H9 (cell line): ENCODE results near the gene SLC16A14. TPM values are rescaled to one million over a fixed set of nuclear protein-coding genes. Genes with fewer than 3 reads are reported as not detected.

Source experiments
- DNase-seq: peaks from one replicate; pipeline ENCODE4 v3.0.0-alpha.2; 2017
- H2AFZ ChIP-seq: one replicate; pipeline ENCODE4 v1.6.1; 2013; ENCODE audit warnings: mild to moderate bottlenecking, low read length, control low read depth, moderate library complexity
- H2AK5ac ChIP-seq: 2 replicates; pipeline ENCODE4 v1.6.1; 2013; ENCODE audit warnings: low read length, control low read depth, mixed read lengths; ENCODE audit not compliant: insufficient read length
- H2BK120ac ChIP-seq: one replicate; pipeline ENCODE4 v1.6.1; 2013; ENCODE audit warnings: low read depth, mild to moderate bottlenecking, low read length, control low read depth, inconsistent platforms; ENCODE audit not compliant: poor library complexity, severe bottlenecking
- H2BK12ac ChIP-seq: 2 replicates; pipeline ENCODE4 v1.6.1; 2013; ENCODE audit warnings: low read length, control low read depth, mixed read lengths, low read depth; ENCODE audit not compliant: insufficient read length
- H2BK15ac ChIP-seq: 2 replicates; pipeline ENCODE4 v1.6.1; 2013; ENCODE audit warnings: low read depth, low read length, control low read depth
- H2BK20ac ChIP-seq: one replicate; pipeline ENCODE4 v1.6.1; 2013; ENCODE audit warnings: low read depth, mild to moderate bottlenecking, low read length, control low read depth, inconsistent platforms; ENCODE audit not compliant: poor library complexity, severe bottlenecking
- H2BK5ac ChIP-seq: 2 replicates; pipeline ENCODE4 v1.6.1; 2013; ENCODE audit warnings: low read length, control low read depth, mixed read lengths; ENCODE audit not compliant: insufficient read length
- H3K14ac ChIP-seq: 2 replicates; pipeline ENCODE4 v1.6.1; 2013; ENCODE audit warnings: low read length, control low read depth; ENCODE audit not compliant: insufficient read depth
- H3K18ac ChIP-seq: 2 replicates; pipeline ENCODE4 v1.6.1; 2013; ENCODE audit warnings: low read depth, mild to moderate bottlenecking, mixed read lengths, low read length, control low read depth; ENCODE audit not compliant: insufficient read length
- H3K23ac ChIP-seq: 2 replicates; pipeline ENCODE4 v1.6.1; 2013; ENCODE audit warnings: low read length, control low read depth, mixed read lengths, low read depth; ENCODE audit not compliant: insufficient read length
- H3K23me2 ChIP-seq: 2 replicates; pipeline ENCODE4 v1.6.1; 2013; ENCODE audit warnings: low read depth, mild to moderate bottlenecking, mixed read lengths, low read length, control low read depth; ENCODE audit not compliant: insufficient read length, poor library complexity, severe bottlenecking
- H3K27ac ChIP-seq: 2 replicates; pipeline ENCODE4 v1.5.1; 2013; ENCODE audit warnings: low read length, control low read depth, mixed read lengths, low read depth; ENCODE audit not compliant: insufficient read length
- H3K27me3 ChIP-seq: 2 replicates; pipeline ENCODE4 v1.6.1; 2013; ENCODE audit warnings: low read length, control low read depth, inconsistent platforms; ENCODE audit not compliant: insufficient read depth
- H3K4ac ChIP-seq: 2 replicates; pipeline ENCODE4 v1.6.1; 2013; ENCODE audit warnings: low read depth, mild to moderate bottlenecking, control low read depth, inconsistent platforms, low read length, moderate library complexity
- H3K4me1 ChIP-seq: 2 replicates; pipeline ENCODE4 v1.6.1; 2013; ENCODE audit warnings: low read length, control low read depth, inconsistent platforms; ENCODE audit not compliant: insufficient read depth
- H3K4me2 ChIP-seq: 2 replicates; pipeline ENCODE4 v1.6.1; 2013; ENCODE audit warnings: low read length, control low read depth, mixed read lengths; ENCODE audit not compliant: insufficient read length, insufficient read depth
- H3K56ac ChIP-seq: 2 replicates; pipeline ENCODE4 v1.6.1; 2013; ENCODE audit warnings: low read depth, mild to moderate bottlenecking, mixed read lengths, low read length, control low read depth; ENCODE audit not compliant: insufficient read length
- H3K79me1 ChIP-seq: 2 replicates; pipeline ENCODE4 v1.6.1; 2013; ENCODE audit warnings: low read depth, mild to moderate bottlenecking, moderate library complexity, low read length, control low read depth, inconsistent platforms; ENCODE audit not compliant: insufficient read depth, poor library complexity, severe bottlenecking
- H3K79me2 ChIP-seq: 2 replicates; pipeline ENCODE4 v1.6.1; 2013; ENCODE audit warnings: low read length, control low read depth, inconsistent platforms; ENCODE audit not compliant: insufficient read depth
- H3K9ac ChIP-seq: 2 replicates; pipeline ENCODE4 v1.6.1; 2013; ENCODE audit warnings: low read length, control low read depth, mixed read lengths; ENCODE audit not compliant: insufficient read length; ENCODE audit errors: extremely low read depth
- H3K9me3 ChIP-seq: one replicate; pipeline ENCODE4 v1.6.1; 2013; ENCODE audit warnings: low read depth, low read length, inconsistent platforms; ENCODE audit not compliant: control insufficient read depth
- H3T11ph ChIP-seq: one replicate; pipeline ENCODE4 v1.6.1; 2013; ENCODE audit warnings: mild to moderate bottlenecking, low read length, control low read depth, inconsistent platforms
- H4K20me1 ChIP-seq: one replicate; pipeline ENCODE4 v1.6.1; 2013; ENCODE audit not compliant: control insufficient read depth, insufficient read length, insufficient read depth
- H4K5ac ChIP-seq: 2 replicates; pipeline ENCODE4 v1.6.1; 2013; ENCODE audit warnings: low read depth, mild to moderate bottlenecking, mixed read lengths, low read length, control low read depth; ENCODE audit not compliant: insufficient read length
- H4K8ac ChIP-seq: replicated peaks from 2 replicates; pipeline ENCODE4 v1.6.1; 2013; ENCODE audit warnings: low read length, control low read depth, mixed read lengths, low read depth; ENCODE audit not compliant: insufficient read length
- H4K91ac ChIP-seq: 2 replicates; pipeline ENCODE4 v1.6.1; 2013; ENCODE audit warnings: low read depth, mild to moderate bottlenecking, moderate library complexity, mixed read lengths, low read length, control low read depth; ENCODE audit not compliant: insufficient read length
- H3K27ac Mint-ChIP-seq, 3 experiments: 2 replicates in 2 of 3; 3 replicates in 1 of 3; pipeline ENCODE4 v1.8.0; 2020 to 2021; ENCODE audit warnings: mixed read lengths in 3 of 3, mild to moderate bottlenecking in 1 of 3, moderate library complexity in 1 of 3
- H3K27me3 Mint-ChIP-seq: 2 replicates; pipeline ENCODE4 v1.8.0; 2021; ENCODE audit warnings: low read depth, mild to moderate bottlenecking, moderate library complexity, mixed read lengths
- H3K36me3 Mint-ChIP-seq, 3 experiments: 2 replicates in 2 of 3; 3 replicates in 1 of 3; pipeline ENCODE4 v1.8.0; 2020 to 2021; ENCODE audit warnings: low read depth in 3 of 3, mixed read lengths in 3 of 3; ENCODE audit not compliant: insufficient read depth in 1 of 3
- H3K4me1 Mint-ChIP-seq, 2 experiments: 2 replicates each; pipeline ENCODE4 v1.8.0; 2020; ENCODE audit warnings: mixed read lengths in 2 of 2
- H3K4me3 Mint-ChIP-seq, 2 experiments: 2 replicates in 1 of 2; 3 replicates in 1 of 2; pipeline ENCODE4 v1.8.0; 2020 to 2021; ENCODE audit warnings: mild to moderate bottlenecking in 2 of 2, mixed read lengths in 2 of 2, moderate library complexity in 1 of 2
- H3K9me3 Mint-ChIP-seq, 2 experiments: 2 replicates in 1 of 2; 3 replicates in 1 of 2; pipeline ENCODE4 v1.8.0; 2020; ENCODE audit warnings: mild to moderate bottlenecking in 2 of 2, mixed read lengths in 2 of 2, moderate library complexity in 1 of 2
- WGBS: extraction: QIAGEN DNeasy Blood & Tissue Kit; methylation state at CpG from one replicate; pipeline ENCODE4 v1.1.7; 2013; ENCODE audit warnings: missing lambda C conversion rate, low lambda C conversion rate, mixed read lengths; ENCODE audit not compliant: insufficient read length; ENCODE audit errors: extremely low coverage; 5-methylcytosine and 5-hydroxymethylcytosine counted together
- total RNA-seq: library from RNA; stranded (reverse); gene quantifications from 2 replicates; pipeline ENCODE4 v1.2.1, GENCODE V29; 2021
- TF ChIP-seq, protein P1 (sequence below): fragments of 200-600 bp; sonication (generic); conservative IDR thresholded peaks from 3 replicates; pipeline ENCODE4 v1.8.0; 2021; ENCODE audit warnings: antibody characterized with exemption, mild to moderate bottlenecking

The SLC16A14 gene
- total RNA-seq, 1 experiment from 2014 or later: 0.61 TPM

DNA sequence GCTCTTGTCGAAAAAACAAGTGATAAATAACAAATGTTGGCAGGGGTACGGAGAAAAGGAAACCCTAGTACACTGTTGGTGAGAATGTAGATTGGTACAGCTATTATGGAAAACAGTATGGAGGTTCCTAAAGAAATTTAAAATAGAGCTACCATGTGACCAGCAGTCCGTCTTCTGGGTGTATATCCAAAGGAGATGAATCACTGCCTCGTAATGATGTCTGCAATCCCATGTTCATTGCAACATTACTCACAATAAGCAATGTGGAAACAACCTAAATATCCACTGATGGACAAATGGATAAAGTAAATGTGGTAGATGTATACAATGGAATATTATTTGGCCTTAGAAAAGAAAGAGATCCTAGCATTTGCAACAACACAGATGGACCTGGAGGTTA is 50.6 kb downstream of the SLC16A14 start:
- Histone ChIP-seq H3K4ac (no peak overlapping the region), H3K9ac (no peak overlapping the region), H3K79me2 (no peaks in the 10 kb centered on the region), H4K5ac (no peak overlapping the region), H3K23me2 (no peaks in the 10 kb centered on the region), H3K56ac (no peak overlapping the region), H3K79me1 (no peaks in the 10 kb centered on the region), H3K14ac (no peak overlapping the region), H3K27me3 (no peaks in the 10 kb centered on the region), H4K91ac (no peak overlapping the region), H3K18ac (no peak overlapping the region), H2AK5ac (no peak overlapping the region), H2BK15ac (no peak overlapping the region), H2BK20ac (no peak overlapping the region), H3K4me1 (no peaks in the 10 kb centered on the region), H2BK12ac (no peak overlapping the region), H3K4me2 (no peak overlapping the region), H3T11ph (no peak overlapping the region), H3K23ac (no peak overlapping the region), H2BK5ac (no peak overlapping the region), H4K8ac (no peak overlapping the region), H3K27ac (no peak overlapping the region), H2BK120ac (no peak overlapping the region), H4K20me1 (no peaks in the 10 kb centered on the region), H2AFZ (no peak overlapping the region), H3K9me3 (no peaks in the 10 kb centered on the region)
- Mint-ChIP-seq H3K4me3 (no peak overlapping the region), H3K27me3 (no peaks in the 10 kb centered on the region), H3K27ac (no peak overlapping the region), H3K36me3 (peaks cover 0 to 10% (median 4%) of the 10 kb centered on the region in 3 experiments; a peak in 4 of 7 replicates), H3K9me3 (peaks cover 0 to 11% of the 10 kb centered on the region in 2 experiments; a peak in 2 of 5 replicates), H3K4me1 (no peaks in the 10 kb centered on the region)
- no CpG with 5 or more reads among the region's 4 CpGs for WGBS
- no peak for DNase-seq
- TF ChIP-seq, protein P1, sequence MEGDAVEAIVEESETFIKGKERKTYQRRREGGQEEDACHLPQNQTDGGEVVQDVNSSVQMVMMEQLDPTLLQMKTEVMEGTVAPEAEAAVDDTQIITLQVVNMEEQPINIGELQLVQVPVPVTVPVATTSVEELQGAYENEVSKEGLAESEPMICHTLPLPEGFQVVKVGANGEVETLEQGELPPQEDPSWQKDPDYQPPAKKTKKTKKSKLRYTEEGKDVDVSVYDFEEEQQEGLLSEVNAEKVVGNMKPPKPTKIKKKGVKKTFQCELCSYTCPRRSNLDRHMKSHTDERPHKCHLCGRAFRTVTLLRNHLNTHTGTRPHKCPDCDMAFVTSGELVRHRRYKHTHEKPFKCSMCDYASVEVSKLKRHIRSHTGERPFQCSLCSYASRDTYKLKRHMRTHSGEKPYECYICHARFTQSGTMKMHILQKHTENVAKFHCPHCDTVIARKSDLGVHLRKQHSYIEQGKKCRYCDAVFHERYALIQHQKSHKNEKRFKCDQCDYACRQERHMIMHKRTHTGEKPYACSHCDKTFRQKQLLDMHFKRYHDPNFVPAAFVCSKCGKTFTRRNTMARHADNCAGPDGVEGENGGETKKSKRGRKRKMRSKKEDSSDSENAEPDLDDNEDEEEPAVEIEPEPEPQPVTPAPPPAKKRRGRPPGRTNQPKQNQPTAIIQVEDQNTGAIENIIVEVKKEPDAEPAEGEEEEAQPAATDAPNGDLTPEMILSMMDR: no peak
